IPS-NIHi7 (cell line): ENCODE results near the gene CROT.
A peak's percentile ranks its signal among the peaks of the same experiment; 100 is the strongest.

Experiments
- DNase-seq: peaks from one replicate; pipeline ENCODE4 v3.0.0; 2012; ENCODE audit warnings: mixed read lengths; ENCODE audit errors: extremely low spot score

CROT gene

DNA sequence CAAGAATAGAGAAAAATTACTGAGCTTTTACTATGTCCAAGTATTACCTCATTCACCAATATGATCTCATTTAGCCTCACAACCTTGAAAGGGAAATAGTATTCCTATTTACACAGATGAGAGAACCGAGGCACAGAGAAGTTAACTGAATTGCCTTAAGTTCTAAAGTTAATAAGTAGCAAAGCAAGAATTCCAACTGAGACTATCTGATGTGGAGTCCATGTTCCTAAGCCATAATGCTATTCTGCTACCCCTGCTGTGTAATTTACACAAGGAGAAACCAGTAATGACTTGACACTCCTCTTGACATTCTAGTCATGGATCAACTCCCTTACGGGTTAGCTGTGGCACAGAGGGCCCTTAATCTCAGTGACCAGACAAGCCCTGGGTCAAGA is 69.3 kb downstream of the CROT start:
- no peak for DNase-seq

DNA sequence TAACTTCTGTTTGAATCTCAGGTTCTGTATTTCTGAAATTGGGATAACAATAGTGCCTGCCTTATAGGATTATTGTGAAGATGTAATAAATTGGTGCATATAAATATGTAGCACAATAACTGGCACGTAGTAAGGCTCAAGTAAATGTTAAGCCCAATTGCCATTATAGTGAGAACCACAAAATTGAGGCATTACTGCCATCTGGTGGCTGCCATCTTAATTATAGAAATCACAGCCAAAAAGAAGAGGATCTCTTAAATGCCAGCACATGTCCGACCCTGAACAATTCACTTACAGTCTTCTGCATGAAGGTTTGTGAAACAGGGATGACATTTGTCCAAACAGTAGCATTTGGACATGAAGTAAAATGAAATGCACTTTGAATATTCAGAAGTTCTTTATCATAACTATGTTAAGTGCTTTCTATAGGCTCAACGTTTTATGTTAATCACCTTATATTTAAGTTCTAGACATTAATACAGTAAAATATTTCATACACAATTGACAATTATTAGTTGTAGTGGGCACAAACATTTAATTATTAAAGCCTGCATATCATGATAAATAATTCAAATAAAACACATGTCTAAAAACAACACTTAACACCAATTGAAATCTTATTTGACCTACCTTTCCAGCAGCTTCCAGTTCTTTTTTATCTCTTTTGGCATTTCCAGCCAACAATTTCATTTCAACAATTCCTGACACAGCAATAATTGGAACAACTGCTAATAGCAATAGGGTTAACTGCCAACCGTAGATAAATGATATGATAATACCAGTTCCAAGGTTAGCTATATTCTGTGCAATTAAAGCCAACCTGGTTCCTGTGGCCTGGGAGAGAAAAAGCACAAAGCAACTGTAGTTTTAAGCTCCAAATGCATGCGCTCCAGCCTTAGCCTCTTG is 71.5 kb downstream of the CROT start:
- DNase-seq: peak; percentile 54

DNA sequence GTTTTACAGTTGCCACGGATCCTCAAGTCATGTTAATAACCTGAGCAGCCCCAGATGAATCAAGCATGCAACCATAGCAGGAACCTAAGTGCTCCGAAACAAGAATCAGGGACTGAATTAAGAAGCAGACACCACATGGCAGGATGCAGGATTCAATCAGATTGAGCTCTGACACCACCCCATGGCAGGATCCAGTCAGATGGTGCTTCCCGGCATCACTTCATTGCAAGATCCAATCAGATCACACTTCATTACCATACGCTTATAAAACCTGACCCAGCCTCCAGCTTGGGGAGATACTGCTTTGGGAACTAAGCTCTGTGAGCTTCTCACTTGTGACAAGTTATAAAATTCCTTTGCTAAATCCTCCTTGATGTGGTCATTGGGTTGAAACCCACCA is 74.7 kb downstream of the CROT start:
- no peak for DNase-seq

DNA sequence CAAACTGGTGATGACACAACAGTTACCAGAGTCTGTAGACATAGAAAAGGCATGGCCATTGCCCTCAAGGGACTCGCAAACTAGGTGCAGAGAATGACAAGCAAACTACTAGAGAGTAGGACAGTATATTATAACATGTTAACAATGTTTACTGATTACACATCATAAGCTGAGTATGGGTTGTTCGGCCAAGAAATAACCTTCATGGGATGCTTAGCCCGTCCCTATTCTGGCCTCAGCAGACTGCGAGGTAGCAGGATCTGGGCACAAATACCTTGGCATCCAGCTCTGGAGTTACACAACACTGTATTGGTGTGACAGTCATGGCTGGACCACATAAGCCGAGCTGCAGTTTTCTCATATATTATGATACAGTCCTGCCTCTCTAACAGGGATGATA is 78.6 kb downstream of the CROT start:
- no peak for DNase-seq

DNA sequence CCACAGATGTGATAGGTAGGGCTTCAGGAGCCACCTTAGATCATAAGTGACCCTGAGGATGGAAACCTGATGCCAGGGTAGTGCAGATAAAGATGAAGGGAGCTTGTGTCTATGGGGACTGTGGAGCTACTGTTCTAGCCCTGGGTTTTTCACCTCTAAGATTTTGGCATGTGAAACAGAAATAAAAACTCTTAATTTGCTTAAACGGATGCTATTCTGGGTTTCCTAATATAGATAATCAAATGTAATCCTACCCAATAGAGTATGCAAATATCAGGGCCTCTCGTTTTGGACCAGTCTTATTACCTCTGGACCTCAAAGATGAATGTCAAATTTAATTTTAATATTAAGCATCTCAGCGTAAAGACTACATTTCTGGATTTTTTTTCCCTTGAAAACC is 80.7 kb downstream of the CROT start:
- DNase-seq: no peak

DNA sequence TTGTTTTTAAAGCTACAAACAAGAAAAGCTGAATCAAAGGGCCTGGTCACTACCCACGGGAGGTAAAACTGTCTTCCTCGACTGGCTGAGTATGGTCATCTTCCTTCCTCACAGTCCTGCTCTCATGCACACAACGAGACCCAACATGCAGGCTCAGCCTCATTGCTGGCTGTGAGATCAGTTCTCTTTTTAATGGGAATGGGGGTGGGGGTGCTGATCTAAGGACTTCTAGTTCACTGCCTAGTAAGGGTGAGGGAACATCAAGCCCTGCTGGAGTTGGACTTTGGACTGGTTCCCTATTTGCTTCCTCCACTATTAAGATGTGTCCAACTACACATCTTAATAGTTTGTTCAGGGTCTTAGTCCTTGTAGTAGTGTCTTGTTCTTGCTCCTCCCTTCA is 81.8 kb downstream of the CROT start:
- no peak for DNase-seq

DNA sequence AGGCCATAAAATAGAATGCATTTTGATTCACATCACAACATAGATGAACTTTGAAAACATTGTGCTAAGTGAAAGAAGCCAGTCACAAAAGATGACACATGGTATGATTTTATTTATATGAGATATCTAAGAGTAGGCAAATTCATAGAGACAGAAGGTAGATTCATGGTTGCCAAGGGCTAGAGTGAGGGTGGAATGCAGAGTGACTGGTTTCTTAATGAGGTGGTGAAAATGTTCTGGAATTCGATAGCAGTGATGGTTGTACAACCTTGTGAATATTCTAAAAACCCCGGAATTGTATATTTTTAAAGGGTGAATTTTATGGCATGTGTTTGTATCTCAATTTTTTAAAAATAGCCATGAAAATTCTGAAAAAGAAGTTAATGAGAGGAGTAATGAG is 87.1 kb downstream of the CROT start:
- DNase-seq: no peak

DNA sequence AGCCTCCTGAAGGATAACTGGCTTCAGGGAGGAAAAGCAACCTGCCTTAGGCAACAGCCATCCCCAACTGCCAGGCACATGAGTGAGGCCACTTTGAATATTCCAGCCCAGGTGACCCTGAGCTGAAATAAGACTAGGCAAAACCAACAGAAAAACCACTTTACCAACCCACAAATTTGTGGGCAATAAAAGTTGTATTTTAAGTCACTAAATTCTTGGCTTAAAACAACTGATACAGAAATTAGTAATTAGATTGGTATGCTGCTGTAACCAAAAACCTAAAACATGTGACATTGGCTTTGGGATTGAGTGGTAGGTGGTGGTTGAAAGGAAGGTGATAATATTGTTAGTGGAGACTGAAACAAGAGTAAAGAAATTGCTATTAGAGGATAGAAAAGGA is 90.1 kb downstream of the CROT start:
- DNase-seq: no peak

DNA sequence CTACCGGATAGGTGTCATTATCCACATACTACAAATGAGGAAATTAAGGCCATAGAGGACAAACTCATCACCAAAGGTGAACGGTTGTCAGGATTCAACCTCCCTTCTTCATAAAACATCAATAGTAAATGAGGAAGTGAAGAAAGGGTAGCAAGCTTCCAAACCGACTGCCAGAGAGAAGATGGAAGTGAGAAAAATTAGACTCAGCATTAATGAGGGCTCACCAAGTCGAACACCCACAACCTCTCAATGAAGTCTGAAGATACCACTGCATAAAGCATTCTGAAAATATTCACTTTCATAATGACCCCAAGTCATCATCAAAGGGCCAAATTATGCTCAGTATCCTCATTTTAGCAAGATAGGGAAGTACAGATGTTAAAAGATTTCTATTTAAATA is 100.4 kb downstream of the CROT start:
- no peak for DNase-seq

DNA sequence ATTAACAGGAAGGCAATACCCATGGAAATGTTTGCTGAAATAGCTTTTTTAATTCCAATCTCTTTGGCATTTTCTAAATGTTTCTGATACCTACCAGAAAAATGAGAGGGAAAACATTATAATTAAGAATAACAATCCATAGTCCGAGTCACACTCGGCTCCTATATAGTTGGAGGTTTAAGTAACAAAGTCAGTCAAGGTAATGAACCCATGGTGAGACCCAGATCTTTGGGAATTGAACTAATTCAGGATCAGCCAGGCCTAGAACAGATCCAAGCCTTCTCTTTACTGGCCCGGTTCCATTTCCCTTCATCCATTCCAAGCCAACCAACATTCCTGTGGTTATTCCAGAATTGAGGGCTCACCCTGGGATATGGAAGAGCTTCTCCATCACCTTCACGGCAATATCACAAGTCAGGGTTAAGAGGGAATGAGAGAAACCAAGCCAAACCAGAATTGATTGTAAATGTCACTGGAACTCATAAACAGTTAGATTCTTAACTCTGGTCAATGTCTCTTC is 101.7 kb downstream of the CROT start:
- DNase-seq: no peak

DNA sequence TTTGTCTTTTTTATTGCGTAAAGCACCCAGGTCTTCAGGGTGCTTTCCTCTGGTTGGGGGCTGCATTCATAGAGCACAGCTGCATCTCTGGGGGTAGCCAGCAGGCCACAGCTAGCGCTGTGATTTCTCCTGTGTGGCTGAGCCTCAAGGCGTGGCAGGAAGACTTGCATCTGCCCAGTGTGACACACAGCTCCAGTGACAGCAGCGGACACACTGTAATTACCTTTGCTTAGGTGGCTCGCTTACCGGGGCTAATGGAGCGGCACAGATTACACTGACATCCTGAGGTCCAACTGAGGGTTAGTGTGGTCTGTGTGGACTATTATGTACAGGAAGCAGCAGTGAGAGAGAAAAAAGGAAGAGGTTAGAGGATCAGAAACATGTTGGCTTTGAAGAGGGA is 102.9 kb downstream of the CROT start:
- no peak for DNase-seq
